HG02938 (cell line): ENCODE data around the gene ARHGEF3.
"Not testable (repeated sequence)": the region's sequence is repeated elsewhere in the genome, so short reads cannot be mapped to it uniquely, and the experiment has no call there.

Experiments
- ATAC-seq: cut with Tn5 transposase; IDR thresholded peaks from one replicate; pipeline ENCODE4 v1.9.1; 2021; ENCODE audit warnings: mild to moderate bottlenecking, moderate library complexity; ENCODE audit not compliant: unreplicated experiment

ARHGEF3 gene

GRCh38 chr3:56742887-56743286 lies 58.9 kb downstream of the ARHGEF3 start:
- ATAC-seq = no peak

GRCh38 chr3:56739036-56739435 lies 62.7 kb downstream of the ARHGEF3 start:
- no peak for ATAC-seq

GRCh38 chr3:56737006-56737405 lies 64.7 kb downstream of the ARHGEF3 start:
- ATAC-seq = no peak

GRCh38 chr3:56732109-56732508 lies 69.6 kb downstream of the ARHGEF3 start:
- ATAC-seq = no peak

GRCh38 chr3:56725175-56725574 lies 76.6 kb downstream of the ARHGEF3 start:
- peak; percentile 97 for ATAC-seq

- no peak for ATAC-seq
Measured at GRCh38 chr3:56724676-56725075, 77.1 kb downstream of the ARHGEF3 start.

- ATAC-seq = no peak
Measured at GRCh38 chr3:56720849-56721248, 80.9 kb downstream of the ARHGEF3 start.

- ATAC-seq = not testable (repeated sequence)
Measured at GRCh38 chr3:56718809-56719208, 82.9 kb downstream of the ARHGEF3 start.

- ATAC-seq = no peak
Measured at GRCh38 chr3:56711344-56711743, 90.4 kb downstream of the ARHGEF3 start.

- ATAC-seq = not testable (repeated sequence)
Measured at GRCh38 chr3:56707412-56707811, 94.3 kb downstream of the ARHGEF3 start.

- ATAC-seq = no peak
Measured at GRCh38 chr3:56706629-56707028, 95.1 kb downstream of the ARHGEF3 start.

GRCh38 chr3:56704706-56705105 lies 97.0 kb downstream of the ARHGEF3 start:
- ATAC-seq = no peak

GRCh38 chr3:56702490-56703315 lies 99.0 kb downstream of the ARHGEF3 start:
- no peak for ATAC-seq

GRCh38 chr3:56700151-56700550 lies 101.6 kb downstream of the ARHGEF3 start:
- ATAC-seq = no peak

GRCh38 chr3:56694867-56695683 lies 106.7 kb downstream of the ARHGEF3 start:
- no peak for ATAC-seq

- no peak for ATAC-seq
Measured at GRCh38 chr3:56693750-56694149, 108.0 kb downstream of the ARHGEF3 start.

- peak; percentile 68 for ATAC-seq
Measured at GRCh38 chr3:56692520-56693433, 109.0 kb downstream of the ARHGEF3 start.

- not testable (repeated sequence) for ATAC-seq
Measured at GRCh38 chr3:56692001-56692365, 109.8 kb downstream of the ARHGEF3 start.

GRCh38 chr3:56691165-56692000 lies 110.4 kb downstream of the ARHGEF3 start:
- no peak for ATAC-seq

GRCh38 chr3:56689303-56689702 lies 112.4 kb downstream of the ARHGEF3 start:
- ATAC-seq = no peak
